Memory B cell (primary cell): Measurements from ENCODE around the gene DOK1.

Experiments used
- ATAC-seq: fragments of 150-1000 bp; cut with Tn5 transposase; 2 replicates; pipeline ENCODE4 v1.10.0; 2021; ENCODE audit warnings: low read depth, mild to moderate bottlenecking, moderate library complexity
- DNase-seq, 2 donors: peaks; one replicate each; pipeline ENCODE4 v3.0.0; 2022; ENCODE audit warnings: low spot score in 2 of 2
- H3K27ac Mint-ChIP-seq: one replicate; pipeline ENCODE4 v1.8.0; 2022; ENCODE audit warnings: mild to moderate bottlenecking, moderate library complexity, mixed read lengths
- H3K27me3 Mint-ChIP-seq: one replicate; pipeline ENCODE4 v1.8.0; 2022; ENCODE audit warnings: mixed read lengths
- H3K36me3 Mint-ChIP-seq: one replicate; pipeline ENCODE4 v1.8.0; 2022; ENCODE audit warnings: mild to moderate bottlenecking, mixed read lengths
- H3K4me1 Mint-ChIP-seq: one replicate; pipeline ENCODE4 v1.8.0; 2022; ENCODE audit warnings: mixed read lengths
- H3K4me3 Mint-ChIP-seq: one replicate; pipeline ENCODE4 v1.8.0; 2022; ENCODE audit warnings: mild to moderate bottlenecking, moderate library complexity, mixed read lengths
- H3K9me3 Mint-ChIP-seq: one replicate; pipeline ENCODE4 v1.8.0; 2022; ENCODE audit warnings: mixed read lengths

Gene DOK1

DNA sequence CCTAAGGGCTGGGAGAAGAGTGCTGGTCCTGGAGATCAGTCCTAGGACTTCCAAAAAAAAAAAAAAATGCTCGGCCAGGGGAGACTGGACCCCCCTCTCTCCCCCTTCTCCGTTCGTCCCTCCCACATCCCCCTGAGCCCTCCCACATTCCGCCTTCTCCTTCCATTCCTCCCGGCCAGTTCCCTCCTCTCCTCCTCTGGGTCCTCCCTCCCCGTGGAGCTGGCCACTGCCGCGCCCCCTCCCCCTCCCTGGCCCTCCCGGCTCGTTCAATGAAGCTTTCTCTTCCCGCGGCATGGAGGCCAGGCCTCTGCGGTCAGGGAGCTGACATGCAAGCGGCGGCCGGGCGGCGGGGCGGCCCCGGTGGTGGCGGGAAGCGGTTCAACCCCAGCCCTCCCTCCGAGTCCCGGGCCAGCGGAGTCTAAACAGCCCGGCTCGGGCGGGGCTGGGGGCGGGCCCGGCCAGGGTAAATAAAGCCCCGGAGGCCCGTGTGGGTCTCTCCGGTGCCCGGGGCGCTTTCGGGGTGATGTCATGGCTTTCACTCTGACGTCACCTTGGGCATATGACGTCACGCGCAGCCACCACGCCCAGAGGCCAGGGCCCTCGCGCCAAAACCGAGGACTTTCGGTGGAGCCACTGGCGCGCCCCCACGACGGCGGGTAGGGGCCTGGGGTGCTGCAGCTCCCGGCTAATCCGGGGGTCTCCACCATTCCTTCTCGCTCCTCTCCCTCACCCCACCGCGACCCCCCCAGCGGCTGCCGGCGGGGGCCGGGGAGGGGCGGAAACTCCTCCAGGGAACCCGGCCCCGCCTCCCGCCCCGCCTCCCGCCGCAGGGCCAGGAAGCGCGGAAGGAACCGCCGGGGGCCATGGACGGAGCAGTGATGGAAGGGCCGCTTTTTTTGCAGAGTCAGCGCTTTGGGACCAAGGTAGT, at the start of gene DOK1, which contains the start of gene LOXL3:
TSS of gene DOK1 (plus strand) at position 829 of the 928 bp plus-strand sequence. CDS start at position 864, 35 bp downstream.
TSS of gene LOXL3 (minus strand) at position 51 of the 928 bp plus-strand sequence. CDS start 1,308 bp downstream, outside the sequence.
- peak; percentile 77 for ATAC-seq
- peaks cover 32% of the 10 kb centered on the region for H3K4me1 Mint-ChIP-seq
- H3K27me3 Mint-ChIP-seq, result peaks cover 8% of the 10 kb centered on the region
- H3K27ac Mint-ChIP-seq, result peak within 1 kb of the TSS; percentile 74
- H3K4me3 Mint-ChIP-seq, result peak within 1 kb of the TSS; percentile 92
- H3K9me3 Mint-ChIP-seq, result no peaks in the 10 kb centered on the region
- H3K36me3 Mint-ChIP-seq, result peaks cover 3% of the 10 kb centered on the region
- peak; percentile 86 to 90 for DNase-seq

DNA sequence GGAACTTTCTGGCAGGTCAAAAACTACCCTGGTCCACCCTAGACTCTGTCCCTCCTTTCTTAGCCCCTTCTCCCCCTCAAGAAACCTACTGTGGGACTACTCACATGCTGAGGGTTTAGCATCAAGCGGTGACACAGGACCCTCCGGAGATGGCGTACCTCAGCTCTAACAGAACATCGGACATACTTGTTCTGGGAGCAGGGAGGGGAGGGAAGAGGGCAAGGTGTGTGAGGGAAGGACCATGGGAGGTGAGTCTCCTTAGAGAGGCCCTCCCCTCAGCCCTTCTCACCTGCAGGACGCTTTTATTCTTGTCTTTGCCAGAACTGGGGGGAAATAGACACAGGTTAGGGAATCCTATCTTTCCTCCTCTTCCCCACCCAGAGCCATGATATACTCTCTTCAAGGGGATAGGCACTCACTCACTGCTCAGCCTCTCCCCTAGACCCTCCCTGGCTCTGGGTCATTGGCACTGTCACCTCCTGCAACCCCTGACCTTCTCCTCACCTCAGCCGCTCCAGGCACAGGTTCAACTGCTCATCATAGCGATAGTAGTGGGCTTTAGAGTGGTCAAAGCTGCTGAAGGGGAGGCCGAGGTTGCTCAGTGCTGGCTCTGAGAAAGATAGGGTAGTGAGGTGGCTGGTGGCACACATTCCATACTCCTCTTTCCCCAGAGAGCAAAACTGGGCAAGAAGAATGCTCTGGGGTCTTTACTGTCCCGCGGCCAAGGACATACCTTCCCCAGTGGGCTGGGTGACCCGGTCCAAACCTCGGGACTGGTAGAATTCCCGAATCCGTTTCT, 48.9 kb upstream of the DOK1 start:
- no peak overlapping the region for H3K4me3 Mint-ChIP-seq

DNA sequence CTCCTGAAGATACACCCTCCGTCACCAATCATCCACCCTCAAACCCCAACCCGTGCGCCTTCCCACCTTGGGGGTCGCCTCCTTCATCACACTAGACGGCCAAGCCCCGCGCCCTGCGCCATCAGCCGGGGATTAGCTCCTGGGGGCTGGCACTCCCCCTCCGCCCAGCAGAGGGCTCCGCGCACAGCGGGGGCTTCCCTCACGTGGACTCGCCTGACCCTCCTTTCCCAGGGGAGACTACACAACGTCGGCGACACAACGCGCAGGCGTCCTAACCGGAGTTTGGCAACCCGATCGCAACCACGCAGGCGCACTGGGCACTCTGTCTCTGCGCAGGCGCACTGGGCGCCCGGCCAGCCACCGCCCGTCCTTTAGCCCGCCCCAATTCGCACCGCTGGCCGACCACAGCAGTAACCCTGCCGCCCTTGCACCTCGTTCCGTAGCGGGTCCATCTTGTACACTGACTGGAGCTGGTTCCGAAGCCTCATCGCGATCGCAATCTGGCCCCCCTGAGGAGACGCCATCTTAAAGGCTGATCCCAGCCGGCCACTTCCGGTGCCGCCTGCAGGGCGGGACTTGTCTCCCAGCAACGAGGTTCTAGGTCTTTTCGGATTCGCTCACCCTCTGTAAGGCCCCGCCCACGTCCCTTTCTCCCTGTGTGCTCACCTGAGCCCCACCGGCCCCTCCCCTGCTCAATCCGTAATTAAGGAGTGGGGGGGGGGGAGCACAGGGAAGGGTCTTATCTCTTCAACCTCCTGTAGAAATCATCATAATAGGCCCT, 47.2 kb upstream of the DOK1 start, which contains the start of gene PCGF1:
TSS of gene PCGF1 (minus strand) at position 551 of the 781 bp plus-strand sequence. CDS start at position 524, 27 bp downstream.
- peaks cover 20% of the 10 kb centered on the region for H3K36me3 Mint-ChIP-seq
- DNase-seq, result peak; percentile 99
- ATAC-seq, result peak; percentile 90
- peak within 1 kb of the TSS; percentile 90 for H3K4me3 Mint-ChIP-seq
- no peaks in the 10 kb centered on the region for H3K9me3 Mint-ChIP-seq
- peaks cover 24% of the 10 kb centered on the region for H3K4me1 Mint-ChIP-seq
- peaks cover 7% of the 10 kb centered on the region for H3K27me3 Mint-ChIP-seq
- H3K27ac Mint-ChIP-seq, result peak within 1 kb of the TSS; percentile 96

More for the DNA sequence above, 48.9 kb upstream of the DOK1 start:
- no peak for DNase-seq
- peaks cover 20% of the 10 kb centered on the region for H3K36me3 Mint-ChIP-seq
- no peaks in the 10 kb centered on the region for H3K9me3 Mint-ChIP-seq
- no peak overlapping the region for H3K27ac Mint-ChIP-seq
- peaks cover 11% of the 10 kb centered on the region for H3K27me3 Mint-ChIP-seq
- ATAC-seq, result no peak
- peaks cover 27% of the 10 kb centered on the region for H3K4me1 Mint-ChIP-seq

DNA sequence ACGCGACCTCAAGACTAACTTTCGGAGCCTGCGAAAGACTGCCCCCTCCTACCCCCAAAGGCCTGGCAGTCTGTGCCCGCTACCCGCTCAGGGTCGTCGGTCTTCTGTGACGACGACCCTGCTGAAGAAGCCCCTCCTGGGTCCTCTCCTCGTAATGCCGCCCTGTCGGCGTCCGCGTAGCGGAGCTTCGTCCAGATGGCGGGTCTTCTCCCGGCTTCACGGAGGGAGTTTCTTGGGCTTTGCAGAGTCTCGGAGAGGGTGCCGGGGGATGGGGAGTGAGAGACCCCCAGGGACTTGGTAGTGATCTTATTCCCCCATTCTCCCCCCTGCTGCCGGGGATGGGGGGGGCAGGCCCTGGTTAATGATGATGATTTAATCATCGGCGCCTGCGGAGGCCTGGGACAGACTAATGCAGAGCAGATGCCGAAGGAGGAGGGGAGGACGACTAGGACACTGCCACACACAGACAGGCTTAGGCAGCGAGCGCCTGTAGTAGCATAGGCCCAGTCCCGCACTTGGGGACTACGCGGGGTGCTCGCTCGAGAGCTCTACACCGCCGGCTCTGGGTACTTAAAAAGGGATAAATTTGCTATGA, 46.5 kb upstream of the DOK1 start:
- Mint-ChIP-seq H3K27ac (peak overlapping the region; percentile 96), H3K4me3 (peak overlapping the region; percentile 90), H3K27me3 (peaks cover 8% of the 10 kb centered on the region), H3K9me3 (no peaks in the 10 kb centered on the region), H3K4me1 (peaks cover 24% of the 10 kb centered on the region), H3K36me3 (peaks cover 20% of the 10 kb centered on the region)
- DNase-seq, result peak in 1 of 2 donors; percentile 28
- peak; percentile 6 for ATAC-seq

DNA sequence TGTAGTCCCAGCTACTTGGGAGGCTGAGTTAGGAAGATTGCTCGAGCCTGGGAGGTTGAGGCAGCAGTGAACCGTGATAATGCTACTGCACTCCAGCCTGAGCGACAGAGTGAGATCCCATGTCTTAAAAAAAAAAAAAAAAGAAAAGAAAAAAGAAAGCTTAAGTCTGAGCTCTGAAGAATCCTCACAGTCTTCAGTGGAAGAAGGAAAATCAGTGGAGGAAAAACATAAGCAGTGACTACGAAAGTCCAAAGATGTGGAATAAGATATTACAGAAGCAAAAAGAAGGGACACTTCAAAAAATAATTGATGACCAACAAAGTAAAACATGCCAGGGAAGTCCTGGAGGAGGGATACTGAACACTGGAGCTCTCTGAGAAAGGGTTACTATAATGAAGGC, 44.2 kb upstream of the DOK1 start:
- peaks cover 10% of the 10 kb centered on the region for H3K36me3 Mint-ChIP-seq
- H3K4me3 Mint-ChIP-seq, result no peak overlapping the region
- ATAC-seq (no peak), DNase-seq (no peak)
- H3K4me1 Mint-ChIP-seq, result peaks cover 19% of the 10 kb centered on the region
- H3K9me3 Mint-ChIP-seq, result no peaks in the 10 kb centered on the region
- no peak overlapping the region for H3K27ac Mint-ChIP-seq
- peaks cover 7% of the 10 kb centered on the region for H3K27me3 Mint-ChIP-seq

DNA sequence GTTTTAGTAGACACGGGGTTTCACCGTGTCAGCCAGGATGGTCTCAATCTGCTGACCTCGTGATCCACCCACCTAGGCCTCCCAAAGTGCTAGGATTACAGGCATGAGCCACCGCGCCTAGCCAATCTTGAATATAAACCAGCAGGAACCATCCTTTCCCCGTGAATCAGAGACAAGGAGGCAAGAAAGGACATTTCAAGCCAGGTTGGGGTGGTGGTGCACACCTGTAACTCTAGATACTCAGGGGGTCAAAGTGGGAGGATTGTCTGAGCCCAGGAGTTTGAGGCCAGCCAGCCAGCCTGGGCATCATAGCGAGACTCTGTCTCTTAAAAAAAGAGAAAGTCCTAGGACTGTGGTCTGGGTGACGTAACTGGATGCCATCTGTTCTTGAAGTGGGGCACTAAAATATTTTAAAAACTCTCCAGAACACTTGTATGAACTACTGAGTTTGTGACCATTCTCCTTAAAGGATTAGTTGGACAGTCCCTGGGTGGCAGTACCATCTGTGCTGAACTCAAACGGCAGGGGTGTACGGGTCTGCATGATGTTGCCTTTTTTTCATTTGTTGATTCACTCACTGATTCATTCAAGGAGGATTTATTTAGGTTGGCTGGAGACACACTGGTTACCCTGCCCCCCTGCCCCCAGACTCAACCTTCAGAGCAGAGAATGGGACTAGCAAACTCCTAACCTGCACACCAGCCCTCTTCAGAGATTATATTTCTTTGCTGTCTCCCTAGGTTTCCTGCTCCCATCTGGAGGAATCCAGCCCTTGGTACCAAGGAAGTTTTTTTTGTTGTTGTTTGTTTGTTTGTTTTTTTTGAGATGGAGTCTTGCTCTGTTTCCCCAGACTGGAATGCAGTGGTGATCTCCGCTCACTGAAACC, 43.2 kb upstream of the DOK1 start:
- DNase-seq (no peak), ATAC-seq (no peak)
- no peak overlapping the region for H3K27ac Mint-ChIP-seq
- H3K4me3 Mint-ChIP-seq, result no peak overlapping the region
- H3K9me3 Mint-ChIP-seq, result no peaks in the 10 kb centered on the region
- H3K27me3 Mint-ChIP-seq, result peaks cover 8% of the 10 kb centered on the region
- peaks cover 17% of the 10 kb centered on the region for H3K4me1 Mint-ChIP-seq
- H3K36me3 Mint-ChIP-seq, result peaks cover 4% of the 10 kb centered on the region

DNA sequence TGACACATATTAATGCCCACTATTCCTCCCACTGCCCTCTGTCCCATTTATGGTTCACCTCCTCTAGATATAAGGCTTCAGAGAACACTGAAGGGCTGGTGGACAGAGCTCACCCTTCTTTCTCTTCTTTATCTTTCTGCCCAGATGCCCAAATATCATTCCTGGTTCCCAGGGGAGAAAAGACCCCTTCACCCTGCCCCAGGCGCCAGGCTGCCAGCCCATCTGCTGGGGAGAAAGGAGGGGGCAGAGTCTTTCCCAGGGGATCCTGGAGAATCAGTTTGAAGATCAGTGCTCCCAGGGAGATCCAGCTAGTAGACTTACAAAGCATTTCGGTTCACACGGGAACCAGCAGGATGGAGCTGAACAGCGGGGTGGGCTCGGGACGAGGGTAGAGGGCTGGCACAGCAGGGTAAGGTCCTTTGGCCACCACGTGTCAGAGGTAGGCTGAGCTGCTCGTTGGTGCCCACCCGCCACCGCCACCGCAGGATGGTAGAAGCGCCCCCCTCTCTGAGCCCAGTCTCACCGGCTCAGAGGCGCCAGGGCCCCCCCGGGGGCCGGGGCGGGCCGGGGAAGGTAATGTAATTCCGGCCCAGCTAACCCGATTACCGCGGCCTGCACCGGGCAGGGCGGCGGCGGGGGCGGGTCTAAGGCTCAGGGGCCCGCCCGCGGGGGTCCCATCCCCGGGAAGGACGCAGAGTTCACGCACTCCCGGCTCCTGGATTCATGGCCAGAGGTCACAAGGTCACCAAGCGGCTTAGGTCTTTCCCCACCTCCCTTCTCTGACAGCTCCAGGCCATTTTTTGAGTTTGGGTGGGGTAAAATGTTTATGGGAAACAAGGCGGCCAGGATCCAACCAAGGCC, 41.5 kb upstream of the DOK1 start:
- Mint-ChIP-seq H3K9me3 (no peaks in the 10 kb centered on the region), H3K4me1 (peaks cover 18% of the 10 kb centered on the region), H3K27ac (no peak overlapping the region), H3K36me3 (no peaks in the 10 kb centered on the region), H3K4me3 (no peak overlapping the region), H3K27me3 (peaks cover 20% of the 10 kb centered on the region)
- DNase-seq (peak in 1 of 2 donors; percentile 27), ATAC-seq (no peak)

DNA sequence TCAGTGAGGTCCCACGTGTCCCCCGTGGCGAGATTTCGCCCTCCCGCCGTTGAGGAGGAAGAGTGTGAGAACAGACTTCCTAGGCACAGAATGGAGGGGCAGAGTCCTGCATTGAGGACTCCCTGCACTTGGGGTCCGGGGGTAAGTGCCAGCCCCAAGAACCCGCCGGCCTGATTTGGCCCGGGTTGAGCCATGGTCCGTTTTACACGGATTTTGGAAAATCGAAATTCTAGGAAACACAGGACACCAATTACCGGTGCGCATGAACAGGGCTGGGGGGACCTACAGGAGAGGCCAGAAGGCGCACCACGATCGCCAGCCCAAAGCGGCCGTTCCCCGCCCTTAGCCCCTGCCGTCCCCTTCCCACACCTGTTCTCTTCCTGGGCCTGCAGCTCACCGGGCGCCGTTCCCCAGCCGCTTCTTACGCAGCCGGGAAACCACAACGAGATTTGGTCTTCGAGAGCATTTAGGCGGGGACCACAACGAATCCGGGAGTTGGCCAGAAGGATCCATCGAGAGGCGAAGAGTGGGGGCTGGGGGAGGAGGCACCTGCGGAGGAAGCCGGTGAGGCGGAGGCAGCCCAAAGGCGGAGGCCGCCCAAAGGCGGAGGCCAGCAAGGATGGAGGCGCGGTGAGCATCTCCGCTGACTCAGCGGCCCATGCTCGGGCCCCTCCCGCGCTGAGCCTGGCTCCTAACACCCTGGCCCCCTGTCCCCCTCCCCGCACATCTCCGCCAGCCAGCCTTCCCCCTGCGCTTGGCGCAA, 40.7 kb upstream of the DOK1 start:
- Mint-ChIP-seq H3K4me3 (peak overlapping the region; percentile 25), H3K9me3 (no peaks in the 10 kb centered on the region), H3K27me3 (peaks cover 26% of the 10 kb centered on the region), H3K4me1 (peaks cover 12% of the 10 kb centered on the region), H3K27ac (no peak overlapping the region), H3K36me3 (no peaks in the 10 kb centered on the region)
- DNase-seq (peak; percentile 20 to 35), ATAC-seq (no peak)

DNA sequence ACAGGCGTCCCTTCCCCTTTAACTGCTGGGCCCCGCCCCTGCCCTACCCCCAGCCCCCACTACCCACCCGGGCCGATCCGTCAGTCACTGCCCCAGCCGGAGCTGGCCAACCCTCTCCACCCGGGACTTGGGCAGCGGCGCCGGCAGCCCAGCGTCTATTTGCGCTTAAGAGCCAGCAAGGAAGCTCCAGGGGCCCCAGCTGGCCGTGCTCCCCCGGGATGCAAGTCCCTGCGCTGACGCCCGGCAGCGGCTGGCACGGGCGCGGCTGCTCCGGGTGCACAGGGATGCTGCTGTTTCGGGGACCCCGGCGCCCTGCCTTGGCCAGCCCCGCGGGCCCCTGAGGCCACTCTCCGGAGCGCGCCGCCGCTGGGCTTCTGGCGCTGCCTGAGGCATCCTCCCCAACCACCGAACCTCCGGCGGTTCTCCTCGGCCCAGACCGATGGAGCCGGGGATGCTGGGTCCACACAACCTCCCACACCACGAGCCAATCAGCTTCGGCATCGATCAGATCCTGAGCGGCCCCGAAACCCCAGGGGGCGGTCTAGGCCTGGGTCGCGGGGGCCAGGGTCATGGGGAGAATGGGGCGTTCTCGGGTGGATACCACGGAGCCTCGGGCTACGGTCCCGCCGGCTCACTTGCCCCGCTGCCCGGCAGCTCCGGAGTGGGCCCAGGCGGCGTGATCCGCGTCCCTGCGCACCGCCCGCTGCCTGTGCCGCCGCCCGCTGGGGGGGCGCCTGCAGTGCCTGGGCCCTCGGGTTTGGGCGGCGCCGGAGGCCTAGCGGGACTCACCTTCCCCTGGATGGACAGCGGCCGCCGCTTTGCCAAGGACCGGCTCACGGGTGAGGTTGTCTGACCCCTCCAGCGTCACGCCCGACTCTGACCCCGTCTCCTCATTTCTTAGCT, 39.9 kb upstream of the DOK1 start, which contains the start of gene TLX2:
TSS of gene TLX2 (plus strand) at position 83 of the 903 bp plus-strand sequence. CDS start at position 440, 357 bp downstream.
- peaks cover 12% of the 10 kb centered on the region for H3K4me1 Mint-ChIP-seq

DNA sequence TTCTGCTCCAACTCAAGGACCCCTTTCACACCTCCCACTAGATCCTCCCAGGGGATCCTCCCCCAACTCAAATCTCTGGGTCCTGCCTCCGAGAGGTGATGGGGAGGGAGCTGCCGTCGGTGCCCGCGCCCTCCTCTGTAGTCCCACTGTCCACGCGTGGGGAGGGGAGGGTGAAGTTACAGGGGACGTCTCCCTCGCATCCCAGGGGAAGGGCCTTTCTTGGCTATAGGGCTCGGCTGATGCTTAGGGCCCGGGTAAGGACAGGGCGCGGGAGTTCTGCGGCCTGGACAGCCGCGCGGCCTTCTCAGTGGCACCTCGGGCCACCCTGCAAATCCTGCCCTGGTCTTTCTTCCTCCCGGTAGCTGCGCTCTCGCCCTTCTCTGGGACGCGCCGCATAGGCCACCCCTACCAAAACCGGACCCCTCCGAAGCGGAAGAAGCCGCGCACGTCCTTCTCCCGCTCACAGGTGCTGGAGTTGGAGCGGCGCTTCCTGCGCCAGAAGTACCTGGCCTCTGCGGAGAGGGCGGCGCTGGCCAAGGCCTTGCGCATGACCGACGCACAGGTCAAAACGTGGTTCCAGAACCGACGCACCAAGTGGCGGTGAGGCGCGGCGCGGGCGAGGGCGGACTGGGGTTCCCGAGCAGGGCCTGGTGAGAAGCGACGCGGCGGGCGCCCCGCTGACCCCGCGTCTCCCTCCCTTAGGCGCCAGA, 39.1 kb upstream of the DOK1 start:
- Mint-ChIP-seq H3K4me3 (peak overlapping the region; percentile 78), H3K4me1 (peaks cover 12% of the 10 kb centered on the region), H3K36me3 (no peaks in the 10 kb centered on the region), H3K9me3 (no peaks in the 10 kb centered on the region), H3K27ac (no peak overlapping the region), H3K27me3 (peaks cover 36% of the 10 kb centered on the region)
- peak; percentile 11 for ATAC-seq
- peak in 1 of 2 donors; percentile 41 for DNase-seq

More for the DNA sequence above, 39.9 kb upstream of the DOK1 start, which contains the start of gene TLX2:
- Mint-ChIP-seq H3K27ac (no peak within 1 kb of the TSS), H3K9me3 (no peaks in the 10 kb centered on the region), H3K36me3 (no peaks in the 10 kb centered on the region), H3K4me3 (peak within 1 kb of the TSS; percentile 78), H3K27me3 (peaks cover 30% of the 10 kb centered on the region)
- DNase-seq (peak; percentile 26 to 44), ATAC-seq (peak; percentile 18)
